ENCODE measurements around the gene TUBB8.
"Not testable (repeated sequence)": the region's sequence is repeated elsewhere in the genome, so short reads cannot be mapped to it uniquely, and the experiment has no call there.

TUBB8 gene

DNA sequence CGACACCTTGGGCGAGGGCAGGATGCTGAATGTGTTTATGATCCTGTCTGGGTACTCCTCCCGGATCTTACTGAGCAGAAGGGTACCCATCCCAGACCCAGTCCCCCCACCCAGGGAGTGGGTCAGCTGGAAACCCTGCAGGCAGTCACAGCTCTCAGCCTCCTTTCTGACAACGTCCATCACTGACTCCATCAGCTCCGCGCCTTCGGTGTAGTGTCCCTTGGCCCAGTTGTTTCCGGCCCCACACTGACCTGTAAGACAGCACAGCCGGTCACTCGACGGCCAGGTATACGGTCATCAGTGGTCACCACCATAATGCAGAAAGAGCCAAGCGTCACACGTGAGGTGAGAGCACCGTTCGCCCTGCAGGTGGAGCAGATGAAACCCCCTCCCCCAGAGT, 1.2 kb downstream of the TUBB8 start:
- not testable (repeated sequence) for DNase-seq (ENCODE audit: low read depth in 2 of 2)

DNA sequence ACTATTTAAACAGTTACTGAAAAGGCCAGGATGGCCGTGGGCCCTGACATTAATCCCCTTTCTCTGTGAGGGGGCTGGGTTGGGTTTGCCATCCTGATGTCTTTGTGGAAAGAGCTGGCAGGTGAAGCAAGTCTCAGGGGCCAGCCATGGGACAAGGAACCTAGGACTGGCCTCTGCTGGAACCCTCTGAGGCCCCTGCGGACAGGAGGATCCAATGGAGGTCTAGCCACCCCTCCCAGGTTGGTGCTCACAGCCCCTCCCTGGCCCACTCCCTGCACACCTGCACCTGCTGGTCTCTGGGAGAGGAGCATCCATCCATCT, 35.8 kb downstream of the TUBB8 start:
- DNase-seq (ENCODE audit: low read depth in 2 of 2), result not testable (repeated sequence)

DNA sequence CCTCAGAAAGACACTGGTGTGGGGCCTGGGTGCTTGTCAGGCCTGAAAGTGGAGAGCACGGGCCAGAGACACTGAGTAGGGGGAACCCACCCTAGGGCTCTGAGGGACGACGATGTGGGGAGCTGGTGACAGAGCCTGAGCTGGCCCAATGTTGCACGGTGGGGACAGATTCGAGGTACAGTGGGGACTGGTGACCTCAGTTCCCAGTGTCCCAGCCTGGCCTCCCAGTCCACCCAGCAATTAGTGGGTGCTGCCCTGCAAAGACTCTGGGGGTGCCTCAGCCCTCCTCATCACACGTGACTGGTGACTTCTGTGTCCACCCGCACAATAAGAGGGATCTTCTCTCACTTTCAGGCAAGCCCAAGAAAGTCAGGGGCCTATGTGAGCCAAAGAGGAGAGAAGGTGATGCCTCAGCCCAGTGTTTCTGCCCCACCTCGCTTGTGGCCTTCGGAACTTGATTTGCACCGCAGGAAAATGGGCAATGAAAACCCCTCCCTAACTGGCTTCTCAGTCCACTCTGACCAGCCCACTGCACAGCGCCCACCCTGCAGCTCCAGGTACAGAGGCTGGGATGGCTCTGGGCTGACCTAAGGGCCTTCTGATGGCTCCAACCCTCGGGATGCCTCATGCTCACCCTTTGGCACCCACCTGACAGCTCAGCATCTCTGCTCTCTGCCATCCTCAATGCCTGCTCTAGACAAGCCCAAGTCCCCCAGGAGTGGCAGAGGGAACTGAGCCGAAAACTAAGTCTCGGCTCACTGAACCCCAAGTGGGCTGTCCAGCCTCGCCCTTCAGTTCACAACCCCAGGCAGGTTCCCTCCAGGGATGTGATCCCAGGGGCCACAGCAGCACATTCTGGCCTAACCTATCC, 36.4 kb downstream of the TUBB8 start:
- not testable (repeated sequence) for DNase-seq (ENCODE audit: low read depth in 2 of 2)

- peak; percentile 6 to 24 for DNase-seq (ENCODE audit: low read depth in 2 of 2)
Measured at GRCh38 chr10:11260-11659, 37.8 kb downstream of the TUBB8 start.

DNA sequence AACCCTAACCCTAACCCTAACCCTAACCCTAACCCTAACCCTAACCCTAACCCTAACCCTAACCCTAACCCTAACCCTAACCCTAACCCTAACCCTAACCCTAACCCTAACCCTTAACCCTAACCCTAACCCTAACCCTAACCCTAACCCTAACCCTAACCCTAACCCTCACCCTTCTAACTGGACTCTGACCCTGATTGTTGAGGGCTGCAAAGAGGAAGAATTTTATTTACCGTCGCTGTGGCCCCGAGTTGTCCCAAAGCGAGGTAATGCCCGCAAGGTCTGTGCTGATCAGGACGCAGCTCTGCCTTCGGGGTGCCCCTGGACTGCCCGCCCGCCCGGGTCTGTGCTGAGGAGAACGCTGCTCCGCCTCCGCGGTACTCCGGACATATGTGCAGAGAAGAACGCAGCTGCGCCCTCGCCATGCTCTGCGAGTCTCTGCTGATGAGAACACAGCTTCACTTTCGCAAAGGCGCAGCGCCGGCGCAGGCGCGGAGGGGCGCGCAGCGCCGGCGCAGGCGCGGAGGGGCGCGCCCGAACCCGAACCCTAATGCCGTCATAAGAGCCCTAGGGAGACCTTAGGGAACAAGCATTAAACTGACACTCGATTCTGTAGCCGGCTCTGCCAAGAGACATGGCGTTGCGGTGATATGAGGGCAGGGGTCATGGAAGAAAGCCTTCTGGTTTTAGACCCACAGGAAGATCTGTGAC, 38.7 kb downstream of the TUBB8 start:
- DNase-seq (ENCODE audit: low read depth in 2 of 2), result peak in 1 of 2 donors; percentile 0
